Stimulated activated naive CD8-positive, alpha-beta T cell treated with anti-CD3 and anti-CD28 coated beads, Interleukin-15, amount 100 ng/mL, for 72 hours (primary cell): ENCODE data around the gene RYR2.
"Not testable (repeated sequence)": the region's sequence is repeated elsewhere in the genome, so short reads cannot be mapped to it uniquely, and the experiment has no call there.

Experiments
- ATAC-seq: fragments of 150-1000 bp; cut with Tn5 transposase; 2 replicates; pipeline ENCODE4 v1.10.0; 2021; ENCODE audit warnings: mild to moderate bottlenecking, moderate library complexity
- DNase-seq, 2 donors: peaks; one replicate each; pipeline ENCODE4 v3.0.0; 2021 to 2022
- H3K27ac Mint-ChIP-seq, 2 donors: one replicate each; pipeline ENCODE4 v1.8.0; 2022; ENCODE audit warnings: mild to moderate bottlenecking in 2 of 2, mixed read lengths in 2 of 2, moderate library complexity in 2 of 2
- H3K27me3 Mint-ChIP-seq: one replicate; pipeline ENCODE4 v1.8.0; 2022; ENCODE audit warnings: mixed read lengths
- H3K4me1 Mint-ChIP-seq: one replicate; pipeline ENCODE4 v1.8.0; 2022; ENCODE audit warnings: mild to moderate bottlenecking, mixed read lengths
- H3K4me3 Mint-ChIP-seq, 2 donors: one replicate each; pipeline ENCODE4 v1.8.0; 2022; ENCODE audit warnings: mild to moderate bottlenecking in 2 of 2, mixed read lengths in 2 of 2, moderate library complexity in 1 of 2
- H3K9me3 Mint-ChIP-seq, 2 donors: one replicate each; pipeline ENCODE4 v1.8.0; 2022; ENCODE audit warnings: mixed read lengths in 2 of 2

RYR2 gene

DNA sequence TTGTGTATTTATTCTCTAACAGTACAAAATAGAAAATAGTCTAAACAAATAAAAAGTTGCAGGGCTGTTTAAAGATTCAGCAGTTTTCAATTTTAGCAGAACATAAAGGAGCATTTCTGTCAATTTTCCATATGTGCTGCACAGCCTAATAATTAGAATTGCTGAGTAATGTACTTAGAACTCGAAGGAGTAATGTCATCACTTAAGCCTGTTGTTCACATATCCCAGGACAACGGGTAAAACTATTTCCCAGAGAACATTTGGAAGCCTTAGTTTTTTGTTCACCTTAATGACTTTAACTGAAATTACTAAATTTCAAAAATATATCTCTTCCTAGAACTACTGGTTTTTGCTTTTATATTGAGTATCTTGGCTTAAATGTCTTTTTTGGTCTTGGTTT lies 767.1 kb downstream of the RYR2 start:
- Mint-ChIP-seq H3K27me3 (no peaks in the 10 kb centered on the region), H3K9me3 (no peaks in the 10 kb centered on the region), H3K4me1 (no peaks in the 10 kb centered on the region), H3K4me3 (no peak overlapping the region), H3K27ac (no peak overlapping the region)
- no peak for ATAC-seq
- no peak for DNase-seq

DNA sequence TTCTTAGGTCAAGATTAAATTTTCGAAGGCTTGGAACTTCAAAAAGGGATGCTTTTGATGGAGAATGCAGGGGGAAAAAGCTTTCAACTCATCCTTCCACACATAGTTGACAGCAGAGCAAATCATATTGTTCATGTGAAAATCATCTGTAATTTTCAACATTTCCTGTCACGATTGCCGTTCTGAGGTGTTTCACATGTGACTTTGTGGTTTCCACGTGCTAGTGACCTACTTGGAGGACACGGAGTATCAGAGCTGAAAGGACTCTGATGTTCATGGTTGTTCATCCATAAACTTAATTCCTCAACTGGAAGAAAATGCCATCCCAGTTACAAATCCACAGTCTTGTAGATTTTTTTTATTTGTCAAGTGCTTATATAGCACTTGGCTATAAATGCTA lies 769.6 kb downstream of the RYR2 start:
- no peak overlapping the region for H3K27ac Mint-ChIP-seq
- ATAC-seq = no peak
- H3K4me1 Mint-ChIP-seq = no peaks in the 10 kb centered on the region
- no peak for DNase-seq
- no peaks in the 10 kb centered on the region for H3K9me3 Mint-ChIP-seq
- H3K27me3 Mint-ChIP-seq = no peaks in the 10 kb centered on the region
- no peak overlapping the region for H3K4me3 Mint-ChIP-seq

DNA sequence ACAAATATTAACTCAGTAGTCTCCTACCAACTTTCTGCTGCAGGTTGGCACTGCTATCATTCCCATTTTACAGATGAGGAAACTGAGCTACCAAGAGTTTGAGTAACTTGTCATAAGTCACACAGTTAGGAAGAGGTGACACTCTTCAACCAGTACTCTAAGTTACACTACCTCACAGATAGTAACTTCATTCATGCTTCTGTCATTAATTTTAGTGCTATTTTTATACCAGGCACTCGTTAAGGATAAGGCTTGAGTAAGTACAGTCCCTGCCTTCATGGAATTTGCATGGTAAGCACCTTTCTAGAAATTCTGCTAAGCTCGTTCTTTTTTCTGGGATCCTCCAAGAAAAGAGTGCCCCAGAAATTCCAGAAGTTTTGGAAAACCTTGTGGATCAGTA lies 770.1 kb downstream of the RYR2 start:
- H3K27me3 Mint-ChIP-seq = no peaks in the 10 kb centered on the region

DNA sequence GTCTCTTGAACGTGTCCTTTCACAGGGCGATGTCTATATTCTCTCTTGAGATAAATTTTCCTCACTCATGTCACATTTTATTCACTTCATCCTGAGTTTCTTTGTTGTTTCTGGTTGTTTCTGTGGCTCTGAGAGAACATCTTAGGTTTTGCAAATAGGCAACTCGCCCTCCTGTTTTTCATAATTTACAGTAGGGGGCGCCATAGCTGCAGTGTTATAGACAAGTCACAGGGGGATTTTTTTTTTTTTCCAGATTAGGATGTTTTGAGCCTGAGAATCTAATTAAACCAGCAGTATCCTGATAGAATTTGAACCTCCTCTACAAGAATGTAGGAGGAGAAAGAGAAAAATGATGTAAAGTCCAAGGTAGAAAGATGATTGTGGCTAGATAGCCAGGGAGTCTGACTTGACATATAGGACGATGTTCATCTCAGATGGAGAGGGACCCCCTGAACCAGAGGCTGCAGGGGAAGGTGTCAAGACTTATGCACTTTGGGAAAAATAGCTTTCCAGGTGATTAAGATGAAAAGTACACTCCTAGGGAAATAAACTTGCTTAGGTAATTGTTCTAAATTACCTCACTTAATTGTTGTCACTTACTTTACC lies 772.4 kb downstream of the RYR2 start:
- Mint-ChIP-seq H3K4me3 (no peak overlapping the region), H3K9me3 (peaks cover 0 to 5% of the 10 kb centered on the region in 2 donors), H3K27me3 (peaks cover 11% of the 10 kb centered on the region), H3K27ac (no peak overlapping the region), H3K4me1 (no peaks in the 10 kb centered on the region)
- DNase-seq (no peak), ATAC-seq (no peak)

More for the DNA sequence above, 770.1 kb downstream of the RYR2 start:
- peak overlapping the region in 1 of 2 donors; percentile 33 for H3K27ac Mint-ChIP-seq
- no peak overlapping the region for H3K4me3 Mint-ChIP-seq
- H3K9me3 Mint-ChIP-seq = no peaks in the 10 kb centered on the region
- H3K4me1 Mint-ChIP-seq = no peaks in the 10 kb centered on the region
- ATAC-seq = no peak
- DNase-seq = no peak

DNA sequence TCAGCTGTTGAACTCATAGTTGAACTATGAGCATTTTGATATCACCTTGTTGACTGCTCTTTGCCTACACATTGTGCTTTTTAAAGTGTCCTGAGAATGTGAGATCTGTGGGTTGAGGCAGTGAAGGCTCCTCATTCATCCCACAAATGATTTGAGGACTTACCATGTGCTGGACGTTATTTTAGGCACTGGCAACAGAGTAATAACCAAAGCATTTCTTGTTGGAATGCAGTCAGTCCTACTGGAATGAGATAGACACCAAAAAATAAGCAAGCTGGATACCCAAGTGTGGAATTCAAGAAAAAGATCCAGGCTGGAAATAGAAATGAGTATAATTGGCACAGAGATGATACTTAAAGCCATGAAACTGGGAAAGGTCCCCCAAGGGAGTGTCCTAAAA lies 775.3 kb downstream of the RYR2 start:
- Mint-ChIP-seq H3K9me3 (peaks cover 5% of the 10 kb centered on the region in 2 donors), H3K27ac (no peak overlapping the region), H3K27me3 (peaks cover 11% of the 10 kb centered on the region), H3K4me3 (no peak overlapping the region), H3K4me1 (no peaks in the 10 kb centered on the region)
- DNase-seq (no peak), ATAC-seq (no peak)

DNA sequence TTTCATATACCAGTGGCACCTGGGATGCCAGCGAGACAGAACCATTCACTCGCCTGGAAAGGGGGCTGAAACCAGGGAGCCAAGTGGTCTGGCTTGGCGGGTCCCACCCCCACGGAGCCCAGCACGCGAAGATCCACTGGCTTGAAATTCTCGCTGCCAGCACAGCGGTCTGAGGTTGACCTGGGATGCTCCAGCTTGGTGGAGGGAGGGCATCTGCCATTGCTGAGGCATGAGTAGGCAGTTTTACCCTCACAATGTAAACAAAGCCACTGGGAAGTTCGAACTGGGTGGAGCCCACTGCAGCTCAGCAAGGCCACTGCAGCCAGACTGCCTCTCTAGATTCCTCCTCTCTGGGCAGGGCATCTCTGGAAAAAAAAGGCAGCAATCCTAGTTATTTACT lies 778.6 kb downstream of the RYR2 start:
- not testable (repeated sequence) for ATAC-seq, H3K4me1 Mint-ChIP-seq
- H3K27me3 Mint-ChIP-seq = peaks cover 11% of the 10 kb centered on the region

DNA sequence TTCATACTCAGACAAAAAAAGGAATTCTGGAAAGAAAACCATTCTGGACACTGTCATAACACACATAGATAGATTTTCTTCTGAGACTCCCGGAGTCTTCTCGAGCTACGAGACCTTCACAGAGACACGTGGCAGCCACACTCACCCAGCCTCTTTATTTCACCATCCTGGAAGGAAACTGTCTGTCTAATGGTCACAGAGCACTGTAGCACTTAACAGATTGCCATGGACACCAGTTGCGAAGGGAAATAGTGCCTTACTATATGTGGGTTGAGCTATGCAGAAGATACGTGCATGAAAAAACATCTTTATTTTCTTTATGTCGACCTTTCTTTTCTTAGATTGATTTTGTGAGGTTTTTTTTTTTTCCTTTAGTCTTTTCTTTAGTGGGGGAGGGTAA lies 790.9 kb downstream of the RYR2 start:
- ATAC-seq (no peak), DNase-seq (no peak)
- Mint-ChIP-seq H3K27ac (no peak overlapping the region), H3K4me1 (no peaks in the 10 kb centered on the region), H3K27me3 (no peaks in the 10 kb centered on the region), H3K4me3 (no peak overlapping the region), H3K9me3 (no peaks in the 10 kb centered on the region)

More for the DNA sequence above, 778.6 kb downstream of the RYR2 start:
- not testable (repeated sequence) for H3K4me3 Mint-ChIP-seq, DNase-seq, H3K27ac Mint-ChIP-seq, H3K9me3 Mint-ChIP-seq

DNA sequence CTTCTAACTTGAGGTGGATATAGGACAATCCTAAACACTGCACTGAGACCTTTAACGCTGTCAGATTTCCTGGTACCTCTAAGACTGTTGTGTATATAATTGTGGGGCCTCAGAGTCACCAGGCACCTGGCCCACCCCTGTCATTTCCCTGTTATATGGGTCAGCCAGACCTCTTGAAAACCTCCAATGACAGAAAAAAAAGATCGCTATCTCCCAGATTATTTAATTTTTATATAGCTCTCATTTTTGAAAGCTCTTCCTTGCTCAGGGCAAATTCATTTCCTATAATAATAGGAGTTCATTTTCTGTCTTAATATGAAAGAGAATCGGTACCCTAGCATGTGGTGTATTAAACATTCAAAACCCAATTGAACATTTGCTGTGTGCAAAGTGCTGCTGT lies 792.1 kb downstream of the RYR2 start:
- no peaks in the 10 kb centered on the region for H3K27me3 Mint-ChIP-seq
- no peak overlapping the region for H3K4me3 Mint-ChIP-seq
- DNase-seq (no peak), ATAC-seq (no peak)
- H3K27ac Mint-ChIP-seq = no peak overlapping the region
- peaks cover 0 to 2% of the 10 kb centered on the region in 2 donors for H3K9me3 Mint-ChIP-seq
- no peaks in the 10 kb centered on the region for H3K4me1 Mint-ChIP-seq

DNA sequence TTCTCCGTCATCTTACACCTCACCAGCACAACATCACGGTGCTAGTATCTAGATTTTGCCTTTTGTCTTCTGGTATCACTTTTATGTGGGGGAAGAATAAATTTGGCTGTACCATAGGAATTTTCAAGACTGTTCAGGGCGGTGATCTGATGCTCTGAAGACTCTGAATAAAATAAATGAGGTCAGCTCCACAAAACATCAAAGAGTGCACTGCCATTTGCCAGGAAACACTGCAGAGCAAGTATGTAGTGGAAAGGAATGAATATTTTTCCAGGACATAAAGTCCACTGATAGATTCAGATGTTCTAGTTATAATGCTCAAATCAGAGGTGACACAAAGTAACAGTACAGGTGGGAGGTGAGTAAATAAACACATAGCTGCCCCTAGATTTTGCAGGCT lies 792.5 kb downstream of the RYR2 start:
- no peaks in the 10 kb centered on the region for H3K4me1 Mint-ChIP-seq
- ATAC-seq = no peak
- no peak for DNase-seq
- H3K9me3 Mint-ChIP-seq = peaks cover 0 to 6% of the 10 kb centered on the region in 2 donors
- H3K27me3 Mint-ChIP-seq = no peaks in the 10 kb centered on the region
- no peak overlapping the region for H3K4me3 Mint-ChIP-seq
- H3K27ac Mint-ChIP-seq = no peak overlapping the region

DNA sequence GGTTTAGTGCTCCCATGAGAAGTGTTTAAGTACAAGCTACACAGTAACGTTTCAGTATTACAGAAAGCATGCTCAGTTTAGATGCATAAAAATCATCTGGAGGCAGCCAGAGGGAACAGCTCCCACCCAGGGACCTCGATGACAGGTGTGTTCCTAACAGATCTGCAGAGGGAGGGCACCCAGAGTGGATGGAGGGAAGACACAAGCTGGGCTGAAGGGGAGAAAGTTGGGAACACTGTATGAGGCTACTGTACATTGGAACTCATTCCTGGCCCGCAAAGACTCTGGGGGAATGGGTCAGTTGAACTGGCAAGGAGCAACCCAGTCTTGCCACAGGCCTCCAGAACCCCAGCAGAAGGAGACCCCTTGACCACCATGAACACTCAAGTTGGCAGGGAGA lies 796.3 kb downstream of the RYR2 start:
- ATAC-seq = no peak
- Mint-ChIP-seq H3K4me3 (no peak overlapping the region), H3K9me3 (peaks cover 0 to 15% of the 10 kb centered on the region in 2 donors), H3K27ac (peak overlapping the region in 1 of 2 donors; percentile 80), H3K27me3 (no peaks in the 10 kb centered on the region), H3K4me1 (no peaks in the 10 kb centered on the region)
- DNase-seq = no peak

DNA sequence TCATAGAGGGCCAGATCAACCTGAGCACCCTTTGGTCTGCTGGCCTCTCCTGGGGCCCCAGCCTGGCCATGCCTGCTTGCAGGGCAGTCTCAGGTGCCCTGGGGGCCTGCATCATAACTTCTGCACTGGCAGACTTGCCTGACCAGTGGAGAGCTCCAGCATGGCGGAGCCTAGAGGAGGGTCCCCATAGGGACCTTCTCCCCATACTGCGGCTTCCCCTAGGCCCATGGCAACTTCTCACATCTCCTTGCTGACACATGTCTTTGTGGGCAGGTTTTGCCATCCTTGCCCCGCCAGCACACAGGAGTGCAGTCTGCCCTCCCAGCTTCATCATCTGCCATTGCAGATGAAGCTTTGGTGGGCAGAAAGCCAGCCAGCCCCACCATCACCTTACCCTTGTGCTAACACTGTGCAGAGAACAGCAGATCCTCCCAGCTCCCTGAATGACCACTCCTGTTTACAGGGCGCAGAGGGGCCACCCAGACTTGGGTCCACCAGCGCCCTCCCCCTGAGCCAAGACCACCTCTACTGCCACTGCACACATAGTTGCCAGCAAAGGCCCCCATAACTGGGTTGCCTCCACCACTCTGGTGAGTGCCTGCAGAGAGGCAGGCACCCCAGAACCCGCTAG lies 797.0 kb downstream of the RYR2 start:
- H3K27ac Mint-ChIP-seq = no peak overlapping the region
- no peak overlapping the region for H3K4me3 Mint-ChIP-seq
- peaks cover 0 to 15% of the 10 kb centered on the region in 2 donors for H3K9me3 Mint-ChIP-seq
- H3K27me3 Mint-ChIP-seq = no peaks in the 10 kb centered on the region
- no peak for ATAC-seq
- DNase-seq = no peak
- H3K4me1 Mint-ChIP-seq = no peaks in the 10 kb centered on the region

DNA sequence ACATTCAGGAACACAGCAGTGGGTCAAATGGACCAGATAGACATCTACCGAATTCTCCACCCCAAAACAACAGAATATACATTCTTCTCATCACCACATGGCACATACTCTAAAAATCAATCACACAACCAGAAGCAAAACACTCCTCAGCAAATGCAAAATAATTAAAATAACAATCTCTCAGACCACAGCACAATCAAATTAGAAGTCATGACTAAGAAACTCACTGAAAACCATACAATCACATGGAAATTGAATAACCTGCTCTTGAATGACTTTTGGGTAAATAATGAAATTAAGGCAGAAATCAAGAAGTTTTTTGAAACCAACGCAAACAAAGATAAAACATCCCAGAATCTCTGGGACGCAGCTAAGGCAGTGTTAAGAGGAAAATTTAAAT lies 799.5 kb downstream of the RYR2 start:
- H3K4me3 Mint-ChIP-seq = no peak overlapping the region
- no peak for DNase-seq
- no peaks in the 10 kb centered on the region for H3K27me3 Mint-ChIP-seq
- no peak overlapping the region for H3K27ac Mint-ChIP-seq
- peaks cover 0 to 19% of the 10 kb centered on the region in 2 donors for H3K9me3 Mint-ChIP-seq
- no peaks in the 10 kb centered on the region for H3K4me1 Mint-ChIP-seq
- no peak for ATAC-seq

DNA sequence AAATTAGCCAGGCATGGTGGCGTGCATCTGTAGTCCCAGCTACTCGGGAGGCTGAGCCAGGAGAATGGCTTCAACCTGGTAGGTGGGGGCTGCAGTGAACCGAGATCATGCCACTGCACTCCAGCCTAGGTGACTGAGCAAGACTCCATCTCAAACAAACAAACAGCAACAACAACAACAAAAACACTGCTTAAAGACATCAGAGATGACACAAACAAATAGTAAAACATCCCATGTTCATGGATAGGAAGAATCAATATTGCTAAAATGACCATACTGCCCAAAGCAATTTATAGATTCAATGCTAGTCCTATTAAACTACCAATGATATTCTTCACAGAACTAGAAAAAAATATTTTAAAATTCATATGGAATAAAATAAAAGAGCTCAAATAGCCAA lies 801.5 kb downstream of the RYR2 start:
- not testable (repeated sequence) for H3K4me1 Mint-ChIP-seq, DNase-seq, ATAC-seq, H3K27ac Mint-ChIP-seq, H3K27me3 Mint-ChIP-seq, H3K4me3 Mint-ChIP-seq
- peaks cover 0 to 26% of the 10 kb centered on the region in 2 donors for H3K9me3 Mint-ChIP-seq

DNA sequence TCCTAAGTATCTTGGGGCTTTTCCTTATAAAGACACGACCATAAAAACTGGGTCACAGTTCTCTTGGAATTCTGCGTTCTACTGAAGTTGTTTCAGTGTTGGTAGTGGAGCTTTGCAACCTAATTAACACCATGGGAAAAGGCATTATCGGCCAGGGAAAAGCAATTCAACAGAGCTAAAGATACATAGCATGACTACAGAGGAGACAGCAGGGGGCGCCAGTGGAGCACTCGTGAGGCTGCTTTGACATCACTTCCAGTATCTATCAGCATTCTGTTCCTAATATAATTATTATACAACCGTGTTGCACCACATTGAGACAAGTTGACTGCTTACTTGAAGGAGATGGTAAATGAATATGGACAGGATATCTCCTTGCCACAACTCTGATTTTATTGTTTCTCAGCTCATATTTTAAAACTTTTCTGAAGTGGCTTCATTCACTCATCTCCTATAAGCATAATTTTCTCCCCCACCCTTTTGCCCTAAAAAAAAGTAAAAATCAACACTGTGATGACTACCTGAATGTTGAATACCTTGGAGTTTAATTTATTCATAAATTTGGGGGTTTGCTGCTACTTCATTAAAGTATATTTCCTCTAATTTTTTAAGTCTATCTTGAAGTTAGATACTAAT lies 809.3 kb downstream of the RYR2 start:
- Mint-ChIP-seq H3K9me3 (peaks cover 0 to 31% of the 10 kb centered on the region in 2 donors), H3K27ac (no peak overlapping the region), H3K4me3 (no peak overlapping the region), H3K27me3 (no peaks in the 10 kb centered on the region), H3K4me1 (no peaks in the 10 kb centered on the region)
- ATAC-seq (no peak), DNase-seq (peak; percentile 5 to 11)

DNA sequence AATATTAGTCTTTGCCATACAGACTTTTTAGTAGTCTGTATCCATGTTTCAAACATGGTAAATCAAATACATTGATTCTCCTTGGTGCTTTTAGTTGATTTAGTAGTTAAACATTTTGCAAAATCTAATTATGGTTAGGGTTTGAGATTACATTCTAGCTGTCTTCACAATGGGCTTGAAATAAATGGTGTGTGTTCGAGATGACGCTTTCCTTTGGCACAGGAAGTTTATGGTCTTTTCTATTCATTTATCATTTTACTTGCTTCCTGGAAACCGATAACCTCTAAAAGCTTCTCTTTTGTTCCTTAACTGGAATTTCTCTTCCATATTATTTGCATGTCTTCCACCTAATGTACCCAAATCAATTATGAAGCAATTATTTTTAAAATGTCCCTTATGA lies 810.4 kb downstream of the RYR2 start:
- H3K4me1 Mint-ChIP-seq = no peaks in the 10 kb centered on the region
- peak overlapping the region in 1 of 2 donors; percentile 20 for H3K27ac Mint-ChIP-seq
- no peak for DNase-seq
- H3K4me3 Mint-ChIP-seq = no peak overlapping the region
- H3K27me3 Mint-ChIP-seq = no peaks in the 10 kb centered on the region
- ATAC-seq = no peak
- peaks cover 0 to 23% of the 10 kb centered on the region in 2 donors for H3K9me3 Mint-ChIP-seq

DNA sequence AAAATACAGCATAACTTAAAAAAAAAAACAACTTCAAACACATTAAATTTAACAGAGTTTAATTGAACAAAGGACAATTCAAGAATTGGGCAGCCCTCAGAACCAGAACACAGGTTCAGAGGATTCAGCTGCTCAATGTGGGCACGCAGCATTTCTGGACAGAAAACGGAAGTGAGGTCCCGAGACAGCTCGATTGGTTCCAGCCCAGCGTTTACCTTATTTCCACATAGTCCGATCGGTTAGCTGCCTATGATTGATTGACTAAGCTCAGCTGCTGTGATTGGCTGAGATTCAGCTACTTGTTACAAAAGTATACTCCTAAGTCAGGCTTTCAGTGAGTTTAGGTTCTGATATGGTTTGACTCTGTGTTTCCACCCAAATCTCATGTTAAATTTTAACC lies 815.5 kb downstream of the RYR2 start:
- DNase-seq (no peak), ATAC-seq (no peak)
- Mint-ChIP-seq H3K9me3 (peaks cover 0 to 7% of the 10 kb centered on the region in 2 donors), H3K4me3 (no peak overlapping the region), H3K27me3 (no peaks in the 10 kb centered on the region), H3K4me1 (no peaks in the 10 kb centered on the region), H3K27ac (no peak overlapping the region)
